Measurements from ENCODE around the gene PARL. TPM values are rescaled to one million over a fixed set of nuclear protein-coding genes. Genes with fewer than 3 reads are reported as not detected.

Gene PARL
- total and polyA plus RNA-seq, 12 donors = 45.8 to 113 (median 60.7) TPM

GRCh38 chr3:183816681-183817510 lies 67.8 kb downstream of the PARL start:
- no peak for TF ChIP-seq CTCF (IDR thresholded peaks at IDR 0.05)
- 69 to 79% methylated on average over 20 of the region's 20 CpGs for WGBS, 2 donors

GRCh38 chr3:183815951-183816475 lies 68.7 kb downstream of the PARL start:
- Histone ChIP-seq H3K36me3 (peaks cover 0 to 42% (median 19%) of the 10 kb centered on the region in 9 donors), H3K9me3 (no peaks in the 10 kb centered on the region), H3K4me1 (no peaks in the 10 kb centered on the region), H3K4me3 (no peak overlapping the region), H3K27ac (no peak overlapping the region), H3K27me3 (no peaks in the 10 kb centered on the region)
- DNase-seq (no peak), ATAC-seq (no peak)
- intact Hi-C loops (cut with DNase I) = no loop called here
- no peak for TF ChIP-seq CTCF (IDR thresholded peaks at IDR 0.05)
- WGBS, 2 donors = 82 to 83% methylated on average over 12 of the region's 12 CpGs

More at GRCh38 chr3:183816681-183817510, 67.8 kb downstream of the PARL start:
- H3K4me1 ChIP-seq = no peaks in the 10 kb centered on the region
- H3K27ac ChIP-seq = no peak overlapping the region
- H3K27me3 ChIP-seq = no peaks in the 10 kb centered on the region
- ATAC-seq (peak in 1 of 8 donors; percentile 46), DNase-seq (no peak)
- H3K4me3 ChIP-seq = no peak overlapping the region
- intact Hi-C loops (cut with DNase I) = no loop called here
- peaks cover 0 to 33% (median 11%) of the 10 kb centered on the region in 9 donors for H3K36me3 ChIP-seq
- no peaks in the 10 kb centered on the region for H3K9me3 ChIP-seq

- ATAC-seq (no peak), DNase-seq (no peak)
- WGBS, 2 donors = 82 to 83% methylated on average over 9 of the region's 9 CpGs
- Histone ChIP-seq H3K27me3 (no peaks in the 10 kb centered on the region), H3K4me1 (no peaks in the 10 kb centered on the region), H3K36me3 (peaks cover 0 to 47% (median 24%) of the 10 kb centered on the region in 9 donors), H3K9me3 (no peaks in the 10 kb centered on the region), H3K4me3 (no peak overlapping the region), H3K27ac (no peak overlapping the region)
- intact Hi-C loops (cut with DNase I) = no loop called here
- TF ChIP-seq CTCF (IDR thresholded peaks at IDR 0.05) = no peak
Measured at GRCh38 chr3:183815563-183815940, 69.1 kb downstream of the PARL start.

GRCh38 chr3:183814240-183814639 lies 70.4 kb downstream of the PARL start:
- no peaks in the 10 kb centered on the region for H3K4me1 ChIP-seq
- no peak overlapping the region for H3K4me3 ChIP-seq
- no peaks in the 10 kb centered on the region for H3K9me3 ChIP-seq
- H3K27ac ChIP-seq = no peak overlapping the region
- H3K36me3 ChIP-seq = peaks cover 0 to 60% (median 37%) of the 10 kb centered on the region in 9 donors
- ATAC-seq (no peak), DNase-seq (no peak)
- H3K27me3 ChIP-seq = no peaks in the 10 kb centered on the region
- TF ChIP-seq CTCF (IDR thresholded peaks at IDR 0.05) = no peak
- intact Hi-C loops (cut with DNase I) = no loop called here
- WGBS, 2 donors = 94 to 100% methylated on average over 1 of the region's 1 CpG
